Measurements from ENCODE around the gene FMN2.

FMN2 gene

GRCh38 chr1:240091614-240092300 lies at the start of gene FMN2:
FMN2 (plus strand) TSS chr1:240091883; CDS start chr1:240092110, 227 bp downstream.
- no peak for DNase-seq

- no peak for DNase-seq
Observed at GRCh38 chr1:240044620-240045019, 47.1 kb upstream of the FMN2 start.

GRCh38 chr1:240046000-240046399 lies 45.7 kb upstream of the FMN2 start:
- DNase-seq, result no peak

GRCh38 chr1:240054109-240054701 lies 37.5 kb upstream of the FMN2 start:
- DNase-seq, result no peak

GRCh38 chr1:240055936-240056335 lies 35.7 kb upstream of the FMN2 start:
- no peak for DNase-seq

- DNase-seq, result no peak
Observed at GRCh38 chr1:240056350-240056749, 35.3 kb upstream of the FMN2 start.

- no peak for DNase-seq
Observed at GRCh38 chr1:240058049-240058448, 33.6 kb upstream of the FMN2 start.

GRCh38 chr1:240068961-240069360 lies 22.7 kb upstream of the FMN2 start:
- DNase-seq, result no peak

GRCh38 chr1:240070188-240070587 lies 21.5 kb upstream of the FMN2 start:
- DNase-seq, result no peak

GRCh38 chr1:240073097-240073496 lies 18.6 kb upstream of the FMN2 start:
- DNase-seq, result no peak

GRCh38 chr1:240074422-240074821 lies 17.3 kb upstream of the FMN2 start:
- DNase-seq, result no peak

- no peak for DNase-seq
Observed at GRCh38 chr1:240074908-240075307, 16.8 kb upstream of the FMN2 start.

- DNase-seq, result no peak
Observed at GRCh38 chr1:240084337-240084736, 7.3 kb upstream of the FMN2 start.

- no peak for DNase-seq
Observed at GRCh38 chr1:240084749-240085148, 6.9 kb upstream of the FMN2 start.

- DNase-seq, result no peak
Observed at GRCh38 chr1:240086726-240087125, 5.0 kb upstream of the FMN2 start.

GRCh38 chr1:240090014-240090413 lies 1.7 kb upstream of the FMN2 start:
- DNase-seq, result no peak

GRCh38 chr1:240090957-240091600 lies 604 bp upstream of the FMN2 start:
- DNase-seq, result no peak

GRCh38 chr1:240092301-240093119 lies 827 bp downstream of the FMN2 start:
- no peak for DNase-seq

GRCh38 chr1:240093120-240093961 lies 1.7 kb downstream of the FMN2 start:
- no peak for DNase-seq

GRCh38 chr1:240094041-240094722 lies 2.5 kb downstream of the FMN2 start:
- DNase-seq, result no peak

GRCh38 chr1:240096974-240097373 lies 5.3 kb downstream of the FMN2 start:
- DNase-seq, result no peak

- no peak for DNase-seq
Observed at GRCh38 chr1:240098534-240098933, 6.9 kb downstream of the FMN2 start.
